Esophagus (tissue), 2 donors: Measurements from ENCODE around the gene MAL. TPM values are rescaled to one million over a fixed set of nuclear protein-coding genes. Genes with fewer than 3 reads are reported as not detected.
"Not testable (repeated sequence)": the region's sequence is repeated elsewhere in the genome, so short reads cannot be mapped to it uniquely, and the experiment has no call there.

Experiments
- H3K27ac ChIP-seq, 2 donors: one replicate each; pipeline ENCODE4 v1.5.1; 2013; ENCODE audit warnings: low read depth in 2 of 2, mild to moderate bottlenecking in 2 of 2, inconsistent platforms in 1 of 2, low read length in 1 of 2, moderate library complexity in 1 of 2
- H3K27me3 ChIP-seq, 2 donors: one replicate each; pipeline ENCODE4 v1.6.1; 2013; ENCODE audit warnings: low read length in 2 of 2, control low read depth in 1 of 2, mild to moderate bottlenecking in 1 of 2; ENCODE audit not compliant: insufficient read depth in 2 of 2, control insufficient read depth in 1 of 2
- H3K36me3 ChIP-seq, 2 donors: one replicate each; pipeline ENCODE4 v1.6.1; 2013; ENCODE audit warnings: low read length in 1 of 2; ENCODE audit not compliant: control insufficient read depth in 2 of 2, insufficient read depth in 2 of 2
- H3K4me1 ChIP-seq, 2 donors: one replicate each; pipeline ENCODE4 v1.6.1; 2013; ENCODE audit warnings: low read length in 1 of 2; ENCODE audit not compliant: control insufficient read depth in 2 of 2, insufficient read depth in 2 of 2
- H3K4me3 ChIP-seq, 2 donors: one replicate each; pipeline ENCODE4 v1.5.1; 2013; ENCODE audit warnings: low read length in 2 of 2, mild to moderate bottlenecking in 2 of 2, low read depth in 1 of 2, moderate library complexity in 1 of 2
- H3K9me3 ChIP-seq, 2 donors: one replicate each; pipeline ENCODE4 v1.6.1; 2013; ENCODE audit warnings: mild to moderate bottlenecking in 2 of 2, low read depth in 1 of 2, low read length in 1 of 2, moderate library complexity in 1 of 2; ENCODE audit not compliant: control insufficient read depth in 2 of 2, insufficient read depth in 1 of 2
- WGBS, 2 donors: extraction: QIAGEN DNeasy Blood & Tissue Kit; methylation state at CpG; one replicate each; pipeline ENCODE4 v1.1.7; 2013; 5-methylcytosine and 5-hydroxymethylcytosine counted together
- polyA plus RNA-seq, 2 donors: library from polyadenylated mRNA; stranded (reverse); fragments of 200-250 nt; gene quantifications; one replicate each; pipeline ENCODE4 v1.2.3, GENCODE V29; 2013
- donor health status: healthy with polysubstance abuse.
- donor health status: Bipolar disorder and iron deficiency.

Gene MAL
- polyA plus RNA-seq, 2 donors = 1,481 to 3,581 TPM

GRCh38 chr2:95037841-95038585, 12.5 kb downstream of the MAL start:
- H3K27me3 ChIP-seq, H3K9me3 ChIP-seq, H3K36me3 ChIP-seq, H3K4me3 ChIP-seq: not testable (repeated sequence)
- WGBS, 2 donors = 83 to 86% methylated on average over 3 of the region's 3 CpGs
- Histone ChIP-seq H3K4me1 (peaks cover 3 to 26% of the 10 kb centered on the region in 2 donors), H3K27ac (peak overlapping the region in 1 of 2 donors; percentile 55)

GRCh38 chr2:95038635-95039298, 13.3 kb downstream of the MAL start:
- H3K9me3 ChIP-seq = no peaks in the 10 kb centered on the region
- WGBS, 2 donors = 83 to 85% methylated on average over 4 of the region's 4 CpGs

GRCh38 chr2:95039363-95039762, 13.9 kb downstream of the MAL start:
- WGBS, 2 donors = 82 to 92% methylated on average over 1 of the region's 1 CpG
- peak overlapping the region in 1 of 2 donors; percentile 42 for H3K27ac ChIP-seq
- H3K4me3 ChIP-seq = no peak overlapping the region
- H3K4me1 ChIP-seq = peaks cover 9 to 28% of the 10 kb centered on the region in 2 donors
- H3K36me3 ChIP-seq = peaks cover 0 to 2% of the 10 kb centered on the region in 2 donors
- H3K9me3 ChIP-seq = no peaks in the 10 kb centered on the region
- no peaks in the 10 kb centered on the region for H3K27me3 ChIP-seq

More at GRCh38 chr2:95038635-95039298, 13.3 kb downstream of the MAL start:
- Histone ChIP-seq H3K27me3 (no peaks in the 10 kb centered on the region), H3K27ac (peak overlapping the region in 1 of 2 donors; percentile 22), H3K36me3 (peaks cover 0 to 2% of the 10 kb centered on the region in 2 donors), H3K4me3 (no peak overlapping the region), H3K4me1 (peaks cover 8 to 30% of the 10 kb centered on the region in 2 donors)

GRCh38 chr2:95039978-95040377, 14.5 kb downstream of the MAL start:
- WGBS, 2 donors = 86% methylated on average over 6 of the region's 6 CpGs
- Histone ChIP-seq H3K4me3 (no peak overlapping the region), H3K27me3 (no peaks in the 10 kb centered on the region), H3K36me3 (peaks cover 0 to 2% of the 10 kb centered on the region in 2 donors), H3K9me3 (no peaks in the 10 kb centered on the region), H3K27ac (no peak overlapping the region), H3K4me1 (peaks cover 9 to 25% of the 10 kb centered on the region in 2 donors)

GRCh38 chr2:95040426-95040825, 14.9 kb downstream of the MAL start:
- peaks cover 0 to 5% of the 10 kb centered on the region in 2 donors for H3K36me3 ChIP-seq
- peaks cover 9 to 25% of the 10 kb centered on the region in 2 donors for H3K4me1 ChIP-seq
- H3K9me3 ChIP-seq = no peaks in the 10 kb centered on the region
- no peaks in the 10 kb centered on the region for H3K27me3 ChIP-seq
- 72% methylated on average over 6 of the region's 6 CpGs for WGBS, 2 donors
- peak overlapping the region; percentile 7 to 52 for H3K27ac ChIP-seq
- H3K4me3 ChIP-seq = no peak overlapping the region

- 77 to 80% methylated on average over 10 of the region's 10 CpGs for WGBS, 2 donors
- peaks cover 9 to 25% of the 10 kb centered on the region in 2 donors for H3K4me1 ChIP-seq
These were observed 15.7 kb downstream of the MAL start for GRCh38 chr2:95041060-95041823.

GRCh38 chr2:95041824-95042442, 16.4 kb downstream of the MAL start:
- H3K27ac ChIP-seq = peak overlapping the region; percentile 56 to 94
- WGBS, 2 donors = 81% methylated on average over 11 of the region's 11 CpGs
- peaks cover 0 to 8% of the 10 kb centered on the region in 2 donors for H3K36me3 ChIP-seq
- peaks cover 9 to 25% of the 10 kb centered on the region in 2 donors for H3K4me1 ChIP-seq
- no peaks in the 10 kb centered on the region for H3K9me3 ChIP-seq
- H3K27me3 ChIP-seq = no peaks in the 10 kb centered on the region
- H3K4me3 ChIP-seq = no peak overlapping the region

More at GRCh38 chr2:95041060-95041823, 15.7 kb downstream of the MAL start:
- H3K27me3 ChIP-seq = no peaks in the 10 kb centered on the region
- peak overlapping the region; percentile 12 to 16 for H3K27ac ChIP-seq
- H3K9me3 ChIP-seq = no peaks in the 10 kb centered on the region
- H3K36me3 ChIP-seq = peaks cover 0 to 6% of the 10 kb centered on the region in 2 donors
- H3K4me3 ChIP-seq = no peak overlapping the region

- WGBS, 2 donors = 36 to 38% methylated on average over 7 of the region's 7 CpGs
- Histone ChIP-seq H3K36me3 (peaks cover 0 to 8% of the 10 kb centered on the region in 2 donors), H3K27me3 (no peaks in the 10 kb centered on the region), H3K4me3 (no peak overlapping the region), H3K9me3 (no peaks in the 10 kb centered on the region), H3K4me1 (peaks cover 9 to 26% of the 10 kb centered on the region in 2 donors), H3K27ac (peak overlapping the region; percentile 56 to 94)
These were observed 17.2 kb downstream of the MAL start for GRCh38 chr2:95042472-95043271.
